Activated T-cell treated with anti-CD3 and anti-CD28 coated beads, Interleukin-2, amount 50 U/mL, for 72 hours (primary cell): ENCODE results near the gene SRP9. TPM values are rescaled to one million over a fixed set of nuclear protein-coding genes. Genes with fewer than 3 reads are reported as not detected.
"Not testable (repeated sequence)": the region's sequence is repeated elsewhere in the genome, so short reads cannot be mapped to it uniquely, and the experiment has no call there.

ENCODE experiments used
- ATAC-seq, 2 donors: fragments of 150-1000 bp; cut with Tn5 transposase; replicated peaks in 1 of 2; 2 replicates each; pipeline ENCODE4 v1.10.0; 2021; ENCODE audit warnings: moderate library complexity in 2 of 2, mild to moderate bottlenecking in 1 of 2
- DNase-seq, 2 donors: peaks; one replicate each; pipeline ENCODE4 v3.0.0; 2021 to 2022; ENCODE audit warnings: mixed read lengths in 1 of 2
- H3K27ac Mint-ChIP-seq: one replicate; pipeline ENCODE4 v1.8.0; 2022; ENCODE audit warnings: mild to moderate bottlenecking, moderate library complexity, mixed read lengths
- H3K27me3 Mint-ChIP-seq: one replicate; pipeline ENCODE4 v1.8.0; 2022; ENCODE audit warnings: low read depth, mixed read lengths
- H3K36me3 Mint-ChIP-seq, 2 donors: one replicate each; pipeline ENCODE4 v1.8.0; 2022; ENCODE audit warnings: mixed read lengths in 2 of 2, mild to moderate bottlenecking in 1 of 2; ENCODE audit not compliant: insufficient read depth in 2 of 2
- H3K4me1 Mint-ChIP-seq: one replicate; pipeline ENCODE4 v1.8.0; 2022; ENCODE audit warnings: low read depth, mixed read lengths
- H3K4me3 Mint-ChIP-seq, 2 donors: one replicate each; pipeline ENCODE4 v1.8.0; 2022; ENCODE audit warnings: mild to moderate bottlenecking in 2 of 2, mixed read lengths in 2 of 2, moderate library complexity in 2 of 2
- H3K9me3 Mint-ChIP-seq, 2 donors: one replicate each; pipeline ENCODE4 v1.8.0; 2022; ENCODE audit warnings: mixed read lengths in 2 of 2
- total RNA-seq, 2 donors: library from RNA; stranded (reverse); gene quantifications; one replicate each; pipeline ENCODE4 v1.2.3, GENCODE V29; 2022

SRP9 gene
- total RNA-seq, 2 donors from 2014 or later, result 217 to 239 TPM

DNA sequence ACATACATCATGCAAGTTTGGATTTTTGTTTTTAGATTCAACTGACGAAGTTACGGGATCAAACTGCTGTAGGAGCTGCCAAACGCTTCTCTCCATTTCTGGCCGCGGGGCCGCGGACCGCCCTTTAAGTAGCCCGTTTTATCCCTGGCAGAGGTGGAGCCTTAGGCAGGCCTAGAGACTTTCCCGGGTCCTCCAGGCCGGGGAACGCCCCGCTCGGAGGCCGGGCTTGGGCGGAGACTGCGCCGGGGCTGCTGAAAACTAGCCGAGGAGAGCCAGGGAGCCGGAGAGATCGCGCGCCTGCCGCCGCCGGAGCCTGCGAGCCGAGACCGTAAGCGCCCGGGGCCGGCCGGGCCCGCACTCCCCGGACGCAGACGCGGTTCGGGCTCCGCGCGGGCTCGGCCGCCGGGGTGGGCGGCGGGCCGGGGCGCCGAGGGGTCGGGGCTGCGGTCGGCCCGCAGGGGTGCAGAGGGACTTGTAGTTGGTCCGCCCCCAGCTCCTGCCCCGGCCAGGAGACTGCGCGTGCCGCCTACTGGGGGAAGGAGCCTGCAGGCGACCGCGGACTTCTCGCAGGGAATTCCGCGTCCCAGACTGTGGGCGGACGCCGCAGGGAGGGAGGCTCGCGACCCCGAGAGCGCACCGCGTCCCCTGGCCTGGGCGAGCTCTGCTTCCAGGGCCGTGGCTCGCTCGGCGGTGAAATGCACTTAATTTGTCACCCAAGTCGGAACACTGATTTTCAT, 32.4 kb downstream of the SRP9 start, which contains the start of gene EPHX1:
Gene EPHX1 (plus strand): TSS at position 283 of the 737 bp plus-strand sequence. CDS start 18,606 bp downstream, outside the sequence.
- H3K27ac Mint-ChIP-seq, result no peak within 1 kb of the TSS
- no peaks in the 10 kb centered on the region for H3K9me3 Mint-ChIP-seq
- H3K36me3 Mint-ChIP-seq, result no peaks in the 10 kb centered on the region
- H3K27me3 Mint-ChIP-seq, result no peaks in the 10 kb centered on the region
- ATAC-seq, result peak; percentile 95
- DNase-seq, result peak; percentile 75 to 76
- peaks cover 11% of the 10 kb centered on the region for H3K4me1 Mint-ChIP-seq
- peak within 1 kb of the TSS; percentile 85 to 92 for H3K4me3 Mint-ChIP-seq

- not testable (repeated sequence) for ATAC-seq, H3K9me3 Mint-ChIP-seq, H3K36me3 Mint-ChIP-seq, H3K27ac Mint-ChIP-seq, DNase-seq, H3K27me3 Mint-ChIP-seq
- H3K4me3 Mint-ChIP-seq, result peak overlapping the region; percentile 74 to 82
- peaks cover 11% of the 10 kb centered on the region for H3K4me1 Mint-ChIP-seq
These were observed 33.2 kb downstream of the SRP9 start for GRCh38 chr1:225810579-225811538.

DNA sequence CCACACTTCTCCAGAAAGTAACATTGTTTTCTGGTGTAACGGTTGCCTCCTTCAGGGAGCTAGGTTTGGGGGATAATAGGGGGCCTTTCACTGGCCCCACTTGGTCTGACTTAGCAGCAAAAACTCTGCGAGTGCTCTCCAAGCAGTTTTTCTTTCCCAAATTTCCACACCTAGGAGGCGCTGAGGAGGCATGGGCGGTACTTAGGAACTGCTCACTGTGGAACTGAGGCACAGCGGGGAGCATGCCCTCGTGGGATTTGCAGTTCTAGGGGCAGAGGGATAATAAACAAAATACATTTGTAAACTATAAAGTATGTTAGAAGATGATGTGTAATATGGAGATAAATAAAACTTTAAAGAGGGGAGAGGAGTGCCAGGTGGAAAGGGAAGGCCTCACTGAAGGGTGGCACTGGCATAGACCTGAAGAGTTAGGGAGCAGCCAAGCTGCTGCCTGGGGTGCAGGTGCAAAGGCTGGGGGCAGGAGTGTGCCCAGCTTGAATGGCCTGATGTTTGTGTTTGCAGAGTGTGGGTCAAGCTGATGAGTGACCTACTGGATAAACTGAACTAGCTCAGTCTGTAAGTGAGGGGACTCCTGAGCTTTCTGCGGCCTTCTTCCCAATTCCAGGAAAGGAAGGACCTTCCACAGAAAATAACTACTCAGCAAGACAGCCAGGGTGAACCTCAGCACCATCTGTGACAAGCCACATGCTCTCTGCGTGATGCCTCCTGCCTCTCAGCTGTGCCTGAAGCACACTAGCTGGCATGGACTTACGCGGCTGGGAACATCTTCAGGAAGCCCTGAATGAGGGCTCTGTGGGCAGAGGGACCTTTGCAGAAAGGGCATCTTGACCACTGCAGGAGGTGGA, 34.2 kb downstream of the SRP9 start:
- H3K27ac Mint-ChIP-seq, result no peak overlapping the region
- no peaks in the 10 kb centered on the region for H3K27me3 Mint-ChIP-seq
- ATAC-seq (no peak), DNase-seq (no peak)
- no peak overlapping the region for H3K4me3 Mint-ChIP-seq
- peaks cover 11% of the 10 kb centered on the region for H3K4me1 Mint-ChIP-seq
- no peaks in the 10 kb centered on the region for H3K9me3 Mint-ChIP-seq
- no peaks in the 10 kb centered on the region for H3K36me3 Mint-ChIP-seq

DNA sequence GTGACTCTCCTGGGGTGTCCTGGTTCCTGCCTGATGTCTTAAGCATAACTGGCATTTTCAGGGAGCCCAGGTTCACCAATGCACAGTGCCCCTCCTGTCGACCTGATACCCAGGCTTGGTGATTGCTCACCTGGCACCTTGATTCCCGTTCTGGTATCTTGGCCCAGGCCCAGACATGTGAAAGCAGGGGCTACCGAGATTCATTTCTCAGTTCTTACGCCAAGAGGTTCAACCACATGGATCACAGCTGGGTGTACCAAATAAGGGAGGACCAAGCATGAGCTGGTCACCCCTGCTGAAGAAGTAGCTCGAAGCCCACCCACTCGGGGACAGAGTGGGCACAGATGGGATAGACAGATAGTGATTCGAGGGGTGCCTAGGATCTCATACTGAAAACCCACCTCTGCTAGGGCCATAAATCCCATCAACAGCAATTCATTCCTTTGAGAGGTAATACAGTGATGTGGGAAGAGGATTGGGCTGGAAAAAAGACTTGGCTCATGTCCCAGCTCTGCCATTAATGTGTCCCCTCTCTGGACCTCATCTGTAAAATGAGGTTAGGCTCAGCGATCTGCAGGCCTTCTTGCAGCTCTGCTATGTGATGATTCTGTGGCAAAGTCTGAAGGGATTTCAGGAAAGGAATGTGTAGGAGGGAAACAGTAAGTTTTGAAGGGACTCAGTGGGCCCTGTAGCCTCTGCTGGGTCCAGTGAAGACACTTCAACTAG, 35.0 kb downstream of the SRP9 start:
- Mint-ChIP-seq H3K9me3 (no peaks in the 10 kb centered on the region), H3K27ac (no peak overlapping the region), H3K36me3 (no peaks in the 10 kb centered on the region), H3K4me3 (no peak overlapping the region), H3K4me1 (peaks cover 13% of the 10 kb centered on the region), H3K27me3 (no peaks in the 10 kb centered on the region)
- no peak for DNase-seq
- ATAC-seq, result no peak

GRCh38 chr1:225813214-225813964, 35.8 kb downstream of the SRP9 start:
- Mint-ChIP-seq H3K27me3 (no peaks in the 10 kb centered on the region), H3K4me1 (peaks cover 17% of the 10 kb centered on the region), H3K27ac (no peak overlapping the region), H3K36me3 (no peaks in the 10 kb centered on the region), H3K9me3 (no peaks in the 10 kb centered on the region), H3K4me3 (no peak overlapping the region)
- ATAC-seq, result no peak
- no peak for DNase-seq

DNA sequence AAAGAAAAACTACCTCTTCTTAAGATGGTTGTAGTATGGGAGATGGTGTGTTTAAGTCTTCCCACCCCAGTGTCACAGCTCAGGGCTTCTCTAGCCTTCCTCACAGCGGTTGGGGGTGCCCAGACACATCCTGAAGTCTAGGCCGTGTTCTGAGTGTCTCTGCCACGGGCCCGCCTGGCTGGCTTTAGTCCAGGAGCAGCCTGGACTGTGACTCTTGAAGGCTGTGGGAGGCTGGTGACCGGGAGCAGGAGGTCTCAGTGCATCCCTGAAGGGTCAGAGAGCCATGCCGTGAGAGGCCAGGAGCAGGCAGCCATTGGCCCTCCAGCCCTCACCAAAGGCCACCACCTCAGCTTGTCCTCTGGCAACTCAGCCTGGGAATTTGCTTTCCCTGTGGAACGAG, 36.8 kb downstream of the SRP9 start:
- Mint-ChIP-seq H3K27me3 (no peaks in the 10 kb centered on the region), H3K4me3 (no peak overlapping the region)
- no peak for ATAC-seq

GRCh38 chr1:225815090-225815489, 37.5 kb downstream of the SRP9 start:
- peaks cover 12% of the 10 kb centered on the region for H3K4me1 Mint-ChIP-seq
- DNase-seq, H3K27ac Mint-ChIP-seq, H3K4me3 Mint-ChIP-seq, H3K36me3 Mint-ChIP-seq, ATAC-seq, H3K9me3 Mint-ChIP-seq, H3K27me3 Mint-ChIP-seq: not testable (repeated sequence)

More for the DNA sequence above, 36.8 kb downstream of the SRP9 start:
- H3K27ac Mint-ChIP-seq, result no peak overlapping the region
- DNase-seq, result no peak
- no peaks in the 10 kb centered on the region for H3K9me3 Mint-ChIP-seq
- no peaks in the 10 kb centered on the region for H3K36me3 Mint-ChIP-seq
- H3K4me1 Mint-ChIP-seq, result peaks cover 17% of the 10 kb centered on the region

DNA sequence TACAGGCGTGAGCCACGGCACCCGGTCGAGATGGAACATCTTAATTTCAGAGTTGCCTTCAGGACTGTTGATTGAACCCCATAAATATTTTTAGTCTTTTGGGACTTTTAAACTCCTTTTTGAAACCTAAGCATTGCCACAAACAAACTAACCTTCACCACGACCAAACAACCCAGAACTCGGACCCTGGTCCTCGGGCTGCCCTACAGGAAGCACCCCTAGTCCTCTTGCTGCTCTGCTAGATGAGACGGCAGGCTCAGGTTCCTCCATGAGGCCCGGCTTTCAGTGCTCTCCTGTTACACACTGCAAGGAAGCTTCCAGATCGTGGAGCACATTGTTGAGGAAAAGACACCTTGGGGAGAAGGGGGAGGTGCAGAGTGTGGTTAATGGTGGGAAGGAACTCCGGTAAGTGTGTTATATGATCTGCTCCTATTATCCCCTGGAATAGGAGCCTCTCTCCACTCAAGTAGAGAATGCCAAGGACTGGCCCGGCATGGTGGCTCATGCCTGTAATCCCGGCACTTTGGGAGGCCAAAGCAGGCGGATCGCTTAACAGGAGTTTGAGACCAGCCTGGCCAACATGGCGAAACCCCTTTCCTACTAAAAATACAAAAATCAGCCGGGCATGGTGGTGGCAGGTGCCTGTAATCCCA, 38.0 kb downstream of the SRP9 start:
- Mint-ChIP-seq H3K4me3 (no peak overlapping the region), H3K36me3 (no peaks in the 10 kb centered on the region), H3K27me3 (no peaks in the 10 kb centered on the region), H3K4me1 (peaks cover 7% of the 10 kb centered on the region), H3K9me3 (no peaks in the 10 kb centered on the region), H3K27ac (no peak overlapping the region)
- ATAC-seq (no peak), DNase-seq (no peak)

- Mint-ChIP-seq H3K4me3 (no peak overlapping the region), H3K27ac (no peak overlapping the region), H3K4me1 (peaks cover 6% of the 10 kb centered on the region), H3K27me3 (no peaks in the 10 kb centered on the region), H3K9me3 (no peaks in the 10 kb centered on the region), H3K36me3 (no peaks in the 10 kb centered on the region)
- no peak for ATAC-seq
- no peak for DNase-seq
These were observed 39.3 kb downstream of the SRP9 start for GRCh38 chr1:225816643-225817538.

GRCh38 chr1:225817611-225818061, 40.0 kb downstream of the SRP9 start:
- Mint-ChIP-seq H3K27ac (no peak overlapping the region), H3K27me3 (no peaks in the 10 kb centered on the region), H3K36me3 (no peaks in the 10 kb centered on the region), H3K4me1 (peaks cover 6% of the 10 kb centered on the region), H3K9me3 (no peaks in the 10 kb centered on the region), H3K4me3 (no peak overlapping the region)
- DNase-seq, result no peak
- ATAC-seq, result no peak
